GM12878 (cell line): ENCODE results near the gene CYB5B. TPM values are rescaled to one million over a fixed set of nuclear protein-coding genes. Genes with fewer than 3 reads are reported as not detected.

ENCODE experiments used
- ASH2L ChIP-seq: fragments of 300-600, 200-600 bp; sonication (generic); IDR thresholded peaks from 2 replicates; pipeline ENCODE4 v1.6.1; 2017; ENCODE audit warnings: low read depth, mild to moderate bottlenecking, borderline replicate concordance
- ATF7 ChIP-seq: fragments of 450-650 bp; IDR thresholded peaks from 2 replicates; pipeline ENCODE4 v1.6.1; 2016; ENCODE audit warnings: low read depth, mild to moderate bottlenecking
- BCL11A ChIP-seq: IDR thresholded peaks from 2 replicates; pipeline ENCODE4 v1.6.1; 2011; ENCODE audit warnings: low read depth, low read length
- BCL3 ChIP-seq: IDR thresholded peaks from 2 replicates; pipeline ENCODE4 v1.6.1; 2011; ENCODE audit warnings: borderline replicate concordance, low read depth, mild to moderate bottlenecking, moderate library complexity, low read length; ENCODE audit not compliant: insufficient read depth, poor library complexity, severe bottlenecking
- BHLHE40 ChIP-seq, 2 experiments: fragments of 450-650 bp in 1 of 2; IDR thresholded peaks; 2 replicates each; pipeline ENCODE4 v1.6.1; 2011 to 2017; ENCODE audit warnings: low read depth in 2 of 2, borderline replicate concordance in 1 of 2, improper control_type of control experiment in 1 of 2, low read length in 1 of 2, mild to moderate bottlenecking in 1 of 2
- DPF2 ChIP-seq: fragments of 450-650 bp; IDR thresholded peaks from 2 replicates; pipeline ENCODE4 v1.6.1; 2017; ENCODE audit warnings: mild to moderate bottlenecking
- E2F4 ChIP-seq: IDR thresholded peaks from 2 replicates; pipeline ENCODE4 v1.6.1; 2012; ENCODE audit warnings: low read depth, low read length, improper control_type of control experiment
- EED ChIP-seq: sonication (generic); IDR thresholded peaks from 2 replicates; pipeline ENCODE4 v1.6.1; 2016; ENCODE audit warnings: antibody characterized with exemption, low read depth
- ETV6 ChIP-seq, 2 experiments: fragments of 450-650 bp in 1 of 2; IDR thresholded peaks in 1 of 2; conservative IDR thresholded peaks in 1 of 2; 2 replicates each; pipeline ENCODE4 v1.6.1; 2014; ENCODE audit warnings: antibody characterized with exemption in 1 of 2, borderline replicate concordance in 1 of 2, low read depth in 1 of 2, mild to moderate bottlenecking in 1 of 2, moderate library complexity in 1 of 2
- GABPA ChIP-seq: IDR thresholded peaks from 2 replicates; pipeline ENCODE4 v1.6.1; 2014; ENCODE audit warnings: antibody characterized with exemption, low read depth, mild to moderate bottlenecking, inconsistent platforms
- GATAD2B ChIP-seq: fragments of 450-650 bp; conservative IDR thresholded peaks from 2 replicates; pipeline ENCODE4 v1.6.1; 2017; ENCODE audit warnings: low read depth, mild to moderate bottlenecking, moderate library complexity
- HDAC2 ChIP-seq: fragments of 200-600 bp; sonication (generic); IDR thresholded peaks from 2 replicates; pipeline ENCODE4 v1.6.1; 2017
- HDGF ChIP-seq: fragments of 450-650 bp; IDR thresholded peaks from 2 replicates; pipeline ENCODE4 v1.6.1; 2016; ENCODE audit warnings: antibody characterized with exemption
- KAT2A ChIP-seq: conservative IDR thresholded peaks from 2 replicates; pipeline ENCODE4 v1.6.1; 2011; ENCODE audit warnings: low read depth, low read length; ENCODE audit not compliant: control insufficient read depth
- KLF5 ChIP-seq: fragments of 450-650 bp; IDR thresholded peaks from 2 replicates; pipeline ENCODE4 v1.6.1; 2014; ENCODE audit warnings: mild to moderate bottlenecking; ENCODE audit not compliant: partially characterized antibody
- MEF2B ChIP-seq: fragments of 450-650 bp; IDR thresholded peaks from 2 replicates; pipeline ENCODE4 v1.6.1; 2018; ENCODE audit warnings: mild to moderate bottlenecking, moderate library complexity; ENCODE audit not compliant: partially characterized antibody, poor library complexity, severe bottlenecking
- MTA3 ChIP-seq: IDR thresholded peaks from 2 replicates; pipeline ENCODE4 v1.6.1; 2012; ENCODE audit warnings: low read length, inconsistent platforms, borderline replicate concordance
- NFYB ChIP-seq: IDR thresholded peaks from 2 replicates; pipeline ENCODE4 v1.6.1; 2011; ENCODE audit warnings: low read depth, mild to moderate bottlenecking, low read length, improper control_type of control experiment, moderate library complexity; ENCODE audit not compliant: insufficient read depth
- PAX8 ChIP-seq: fragments of 450-650 bp; IDR thresholded peaks from 2 replicates; pipeline ENCODE4 v1.6.1; 2017; ENCODE audit warnings: mild to moderate bottlenecking, moderate library complexity
- PBX3 ChIP-seq: IDR thresholded peaks from 2 replicates; pipeline ENCODE4 v1.6.1; 2011; ENCODE audit warnings: mild to moderate bottlenecking, low read depth, low read length, moderate library complexity; ENCODE audit not compliant: insufficient replicate concordance
- RB1 ChIP-seq: fragments of 450-650 bp; formaldehyde crosslinking; IDR thresholded peaks from 2 replicates; pipeline ENCODE4 v1.6.1; 2017; ENCODE audit warnings: mild to moderate bottlenecking, borderline replicate concordance
- RCOR1 ChIP-seq: conservative IDR thresholded peaks from 2 replicates; pipeline ENCODE4 v1.6.1; 2012; ENCODE audit warnings: low read depth, low read length, improper control_type of control experiment
- RELA ChIP-seq: fragments of 450-650 bp; IDR thresholded peaks from 2 replicates; pipeline ENCODE4 v1.8.0; 2014; ENCODE audit warnings: borderline replicate concordance; ENCODE audit not compliant: partially characterized antibody
- SMAD5 ChIP-seq: IDR thresholded peaks from 2 replicates; pipeline ENCODE4 v1.6.1; 2016; ENCODE audit warnings: antibody characterized with exemption, low read depth
- SP1 ChIP-seq: IDR thresholded peaks from one replicate; pipeline ENCODE4 v1.6.1; 2011; ENCODE audit warnings: low read depth, low read length
- SREBF2 ChIP-seq: IDR thresholded peaks from 2 replicates; pipeline ENCODE4 v1.6.1; 2012; ENCODE audit warnings: mild to moderate bottlenecking, low read length
- SRF ChIP-seq, 2 experiments: IDR thresholded peaks; 2 replicates each; pipeline ENCODE4 v1.6.1; 2011; ENCODE audit warnings: low read depth in 2 of 2, low read length in 2 of 2, mild to moderate bottlenecking in 1 of 2, moderate library complexity in 1 of 2
- ZNF217 ChIP-seq: fragments of 450-650 bp; IDR thresholded peaks from 2 replicates; pipeline ENCODE4 v1.6.1; 2017; ENCODE audit warnings: antibody characterized with exemption, mild to moderate bottlenecking
- ZNF622 ChIP-seq: fragments of 450-650 bp; IDR thresholded peaks from 2 replicates; pipeline ENCODE4 v1.6.1; 2017; ENCODE audit warnings: mild to moderate bottlenecking, inconsistent platforms
- ZSCAN29 ChIP-seq: fragments of 450-650 bp; IDR thresholded peaks from 2 replicates; pipeline ENCODE4 v1.6.1; 2017; ENCODE audit warnings: mild to moderate bottlenecking, moderate library complexity
- polyA plus RNA-seq, 11 experiments: library from polyadenylated mRNA; depleted of rRNA in 4 of 11; unstranded in 6 of 11; stranded (reverse) in 5 of 11; fragments of >200 nt; fragmentation: Nextera tagmentation in 4 of 11; fragmentation: Illumina TruSeq in 1 of 11; extraction: Ambion mirVana in 4 of 11; extraction: Trizol in 1 of 11; gene quantifications; 1 replicate in 1 of 11; 2 replicates in 10 of 11; pipeline versions ENCODE4 v1.2.1 to v1.2.3, GENCODE V29; 2011 to 2016; ENCODE audit warnings: inconsistent platforms in 2 of 11, missing spikeins in 2 of 11, low read depth in 1 of 11
- total RNA-seq, 4 experiments: library from RNA; depleted of rRNA in 3 of 4; stranded (reverse); fragments of >200 nt in 3 of 4; fragmentation: Illumina TruSeq in 1 of 4; extraction: Trizol in 1 of 4; gene quantifications; 2 replicates each; pipeline versions ENCODE4 v1.2.1 to v1.2.3, GENCODE V29; 2013 to 2021

Gene CYB5B
- total and polyA plus RNA-seq, 10 of the 15 experiments (the other 5 are each of a cell fraction or from before 2014, with no cell fraction given) = 145 to 305 (median 179) TPM

GRCh38 chr16:69469807-69470561 lies 45.6 kb downstream of the CYB5B start (continued):
- TF ChIP-seq SRF (IDR thresholded peaks at IDR 0.05; ENCODE audit: low read depth in 2 of 2, low read length in 2 of 2) = no peak
- TF ChIP-seq RB1 = no peak
- TF ChIP-seq PAX8 = no peak
- TF ChIP-seq ATF7 = peak; percentile 71
- TF ChIP-seq ETV6 (conservative IDR thresholded peaks at IDR 0.05 in 1 of 2, IDR thresholded peaks at IDR 0.05 in 1 of 2; ENCODE audit: borderline replicate concordance in 1 of 2, low read depth in 1 of 2) = peak in 1 of 2 experiments; percentile 97; a peak in 2 of 4 replicates
- TF ChIP-seq RELA = peak; percentile 14
- no peak for TF ChIP-seq ZNF622
- TF ChIP-seq HDAC2 = 0 out of 2 replicates have a peak, but pooled peaks have one; percentile 44
- TF ChIP-seq ASH2L = no peak
- TF ChIP-seq HDGF = no peak
- peak; percentile 51 for TF ChIP-seq ZNF217
- TF ChIP-seq GATAD2B = peak; percentile 80
- TF ChIP-seq SP1 = peak; percentile 21
- TF ChIP-seq MTA3 = peak; percentile 83
- peak; percentile 19 to 33; a peak in 2 of 4 replicates for TF ChIP-seq BHLHE40 (IDR thresholded peaks at IDR 0.05; ENCODE audit: borderline replicate concordance in 1 of 2, low read depth in 2 of 2, low read length in 1 of 2)
- TF ChIP-seq PBX3 = no peak
- TF ChIP-seq ZSCAN29 = no peak
- no peak for TF ChIP-seq NFYB
- TF ChIP-seq DPF2 = peak; percentile 97
- TF ChIP-seq SREBF2 = no peak
- TF ChIP-seq MEF2B = peak; percentile 78
- TF ChIP-seq BCL11A = peak; percentile 85
- no peak; the same call in 1 of the 2 replicates for TF ChIP-seq GABPA
- TF ChIP-seq KAT2A = no peak
- TF ChIP-seq SMAD5 = no peak
- no peak for TF ChIP-seq BCL3
- TF ChIP-seq KLF5 = no peak
- TF ChIP-seq E2F4 = no peak
- peak; percentile 98 for TF ChIP-seq EED
- TF ChIP-seq RCOR1 = no peak
